Measurements from ENCODE around the gene MYO16.

- TF ChIP-seq CTCF (conservative IDR thresholded peaks at IDR 0.05; ENCODE audit: low read length) (peak; percentile 66), EZH2phosphoT487 (IDR thresholded peaks at IDR 0.05; ENCODE audit: borderline replicate concordance) (no peak)
Measured at GRCh38 chr13:108895220-108895704, 265.9 kb downstream of the MYO16 start.
